ENCODE measurements around the gene GRAMD2A.

DNA sequence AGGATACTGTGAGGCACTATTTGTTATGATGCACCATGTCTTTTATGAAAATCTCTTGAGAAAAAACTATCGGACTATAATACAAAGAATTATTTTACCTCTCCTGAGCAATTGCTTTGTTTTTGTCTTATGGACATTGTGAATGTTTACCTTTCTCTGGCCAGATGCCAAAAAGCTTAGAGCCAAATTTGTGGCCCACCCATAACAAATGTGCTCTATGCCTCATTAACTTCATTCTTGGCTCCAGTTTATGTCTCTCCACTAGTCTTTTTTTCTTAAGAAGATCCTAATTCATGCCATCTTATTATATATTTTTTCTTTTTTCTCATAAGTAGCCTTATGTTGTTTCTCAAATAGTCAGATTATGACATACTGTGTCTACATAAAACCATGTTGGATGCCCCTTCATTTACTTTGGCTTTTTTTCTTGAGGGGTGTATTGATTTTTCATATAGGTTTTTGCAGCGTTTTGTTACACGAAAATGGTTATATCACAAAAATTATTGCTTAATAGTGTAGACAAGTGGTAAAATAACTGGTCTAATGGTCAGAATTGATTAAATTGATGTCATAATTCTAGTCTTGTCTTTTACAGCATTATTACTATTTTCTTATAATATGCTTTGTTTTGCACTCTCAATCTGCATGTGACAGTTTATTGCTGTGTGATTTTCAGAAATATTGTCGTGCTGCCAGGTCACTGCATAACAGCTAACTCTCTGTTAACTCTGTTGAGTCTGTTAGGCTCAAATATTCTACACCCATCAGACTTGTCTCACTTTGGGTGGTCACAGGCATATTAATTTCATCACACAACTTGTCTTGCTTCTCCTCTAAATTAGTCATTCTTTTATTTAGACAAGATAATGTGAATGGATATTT is 61.2 kb downstream of the GRAMD2A start:
- TF ChIP-seq, protein P1, sequence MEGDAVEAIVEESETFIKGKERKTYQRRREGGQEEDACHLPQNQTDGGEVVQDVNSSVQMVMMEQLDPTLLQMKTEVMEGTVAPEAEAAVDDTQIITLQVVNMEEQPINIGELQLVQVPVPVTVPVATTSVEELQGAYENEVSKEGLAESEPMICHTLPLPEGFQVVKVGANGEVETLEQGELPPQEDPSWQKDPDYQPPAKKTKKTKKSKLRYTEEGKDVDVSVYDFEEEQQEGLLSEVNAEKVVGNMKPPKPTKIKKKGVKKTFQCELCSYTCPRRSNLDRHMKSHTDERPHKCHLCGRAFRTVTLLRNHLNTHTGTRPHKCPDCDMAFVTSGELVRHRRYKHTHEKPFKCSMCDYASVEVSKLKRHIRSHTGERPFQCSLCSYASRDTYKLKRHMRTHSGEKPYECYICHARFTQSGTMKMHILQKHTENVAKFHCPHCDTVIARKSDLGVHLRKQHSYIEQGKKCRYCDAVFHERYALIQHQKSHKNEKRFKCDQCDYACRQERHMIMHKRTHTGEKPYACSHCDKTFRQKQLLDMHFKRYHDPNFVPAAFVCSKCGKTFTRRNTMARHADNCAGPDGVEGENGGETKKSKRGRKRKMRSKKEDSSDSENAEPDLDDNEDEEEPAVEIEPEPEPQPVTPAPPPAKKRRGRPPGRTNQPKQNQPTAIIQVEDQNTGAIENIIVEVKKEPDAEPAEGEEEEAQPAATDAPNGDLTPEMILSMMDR (IDR thresholded peaks at IDR 0.05): no peak
- no peak for TF ChIP-seq POLR2A (IDR thresholded peaks at IDR 0.05)

Measured in uterus (tissue), 2 donors.